ENCODE data around the gene XNDC1N. TPM values are rescaled to one million over a fixed set of nuclear protein-coding genes. Genes with fewer than 3 reads are reported as not detected.

Gene XNDC1N
- total RNA-seq, 1 donor from 2014 or later: 9.1 TPM

DNA sequence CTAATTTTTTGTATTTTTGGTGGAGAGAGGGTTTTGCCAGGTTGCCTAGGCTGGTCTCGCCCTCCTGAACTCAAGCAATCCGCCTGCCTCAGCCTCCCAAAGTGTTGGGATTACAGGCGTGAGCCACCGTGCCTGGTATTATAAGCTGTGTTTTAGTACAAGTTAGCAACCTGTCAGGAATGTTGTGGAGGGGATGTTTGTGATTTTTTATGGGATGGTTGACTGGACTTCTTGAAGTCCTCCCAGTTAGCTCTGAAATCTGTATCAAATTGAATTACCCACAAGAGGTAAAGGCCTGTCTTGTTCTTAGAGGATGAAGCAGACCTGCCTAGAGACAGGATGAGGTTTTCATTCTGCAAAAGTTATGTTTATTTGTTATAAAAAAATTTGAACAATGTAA, 36.2 kb upstream of the XNDC1N start:
- Histone ChIP-seq H3K27me3 (ENCODE audit: low read depth) (no peaks in the 10 kb centered on the region), H3K4me1 (no peaks in the 10 kb centered on the region), H3K27ac (no peak overlapping the region), H3K9me3 (no peaks in the 10 kb centered on the region), H3K4me3 (no peak overlapping the region), H3K36me3 (peaks cover 51% of the 10 kb centered on the region)
- intact Hi-C loops (cut with DNase I): no loop called here
- ATAC-seq (no peak), DNase-seq (no peak)
- TF ChIP-seq, protein P1, sequence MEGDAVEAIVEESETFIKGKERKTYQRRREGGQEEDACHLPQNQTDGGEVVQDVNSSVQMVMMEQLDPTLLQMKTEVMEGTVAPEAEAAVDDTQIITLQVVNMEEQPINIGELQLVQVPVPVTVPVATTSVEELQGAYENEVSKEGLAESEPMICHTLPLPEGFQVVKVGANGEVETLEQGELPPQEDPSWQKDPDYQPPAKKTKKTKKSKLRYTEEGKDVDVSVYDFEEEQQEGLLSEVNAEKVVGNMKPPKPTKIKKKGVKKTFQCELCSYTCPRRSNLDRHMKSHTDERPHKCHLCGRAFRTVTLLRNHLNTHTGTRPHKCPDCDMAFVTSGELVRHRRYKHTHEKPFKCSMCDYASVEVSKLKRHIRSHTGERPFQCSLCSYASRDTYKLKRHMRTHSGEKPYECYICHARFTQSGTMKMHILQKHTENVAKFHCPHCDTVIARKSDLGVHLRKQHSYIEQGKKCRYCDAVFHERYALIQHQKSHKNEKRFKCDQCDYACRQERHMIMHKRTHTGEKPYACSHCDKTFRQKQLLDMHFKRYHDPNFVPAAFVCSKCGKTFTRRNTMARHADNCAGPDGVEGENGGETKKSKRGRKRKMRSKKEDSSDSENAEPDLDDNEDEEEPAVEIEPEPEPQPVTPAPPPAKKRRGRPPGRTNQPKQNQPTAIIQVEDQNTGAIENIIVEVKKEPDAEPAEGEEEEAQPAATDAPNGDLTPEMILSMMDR (IDR thresholded peaks at IDR 0.05): no peak

- Histone ChIP-seq H3K27me3 (ENCODE audit: low read depth) (no peaks in the 10 kb centered on the region), H3K9me3 (no peaks in the 10 kb centered on the region), H3K36me3 (peaks cover 44% of the 10 kb centered on the region), H3K27ac (no peak overlapping the region), H3K4me1 (no peaks in the 10 kb centered on the region), H3K4me3 (no peak overlapping the region)
- ATAC-seq (no peak), DNase-seq (no peak)
- TF ChIP-seq, protein P1 (IDR thresholded peaks at IDR 0.05): no peak
- intact Hi-C loops (cut with DNase I): no loop called here
These were observed 35.1 kb upstream of the XNDC1N start for GRCh38 chr11:71963468-71963867.

DNA sequence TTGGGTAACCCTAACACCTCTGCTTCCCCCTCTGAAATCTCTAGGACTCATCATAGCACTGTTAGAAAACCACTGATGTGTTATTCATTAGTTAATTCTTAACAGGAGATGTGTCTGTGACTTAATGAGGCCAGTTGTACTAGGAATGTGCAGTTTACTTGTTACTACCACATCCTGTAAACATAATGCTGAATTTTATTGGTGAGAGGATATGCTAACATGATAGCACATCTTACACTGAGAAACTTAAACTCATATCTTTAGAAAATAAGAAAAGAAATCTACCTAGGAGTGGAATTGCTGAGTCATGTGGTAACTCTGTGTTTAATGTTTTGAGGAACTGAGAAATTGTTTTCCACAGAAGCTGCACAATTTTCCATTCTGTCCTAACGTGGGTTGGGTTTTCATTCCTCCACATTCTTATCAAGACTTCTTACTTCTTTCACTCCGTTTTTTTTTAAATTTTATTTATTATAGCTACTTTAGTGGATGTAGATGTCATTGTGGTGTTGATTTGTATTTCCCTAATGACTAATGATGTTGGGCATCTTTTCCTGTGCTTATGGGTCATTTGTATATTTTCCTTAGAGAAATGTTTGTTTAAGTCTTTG, 34.1 kb upstream of the XNDC1N start:
- Histone ChIP-seq H3K4me1 (no peaks in the 10 kb centered on the region), H3K27ac (no peak overlapping the region), H3K4me3 (no peak overlapping the region), H3K36me3 (peaks cover 37% of the 10 kb centered on the region), H3K27me3 (ENCODE audit: low read depth) (no peaks in the 10 kb centered on the region), H3K9me3 (no peaks in the 10 kb centered on the region)
- intact Hi-C loops (cut with DNase I): no loop called here
- DNase-seq (no peak), ATAC-seq (no peak)
- TF ChIP-seq, protein P1 (IDR thresholded peaks at IDR 0.05): no peak

DNA sequence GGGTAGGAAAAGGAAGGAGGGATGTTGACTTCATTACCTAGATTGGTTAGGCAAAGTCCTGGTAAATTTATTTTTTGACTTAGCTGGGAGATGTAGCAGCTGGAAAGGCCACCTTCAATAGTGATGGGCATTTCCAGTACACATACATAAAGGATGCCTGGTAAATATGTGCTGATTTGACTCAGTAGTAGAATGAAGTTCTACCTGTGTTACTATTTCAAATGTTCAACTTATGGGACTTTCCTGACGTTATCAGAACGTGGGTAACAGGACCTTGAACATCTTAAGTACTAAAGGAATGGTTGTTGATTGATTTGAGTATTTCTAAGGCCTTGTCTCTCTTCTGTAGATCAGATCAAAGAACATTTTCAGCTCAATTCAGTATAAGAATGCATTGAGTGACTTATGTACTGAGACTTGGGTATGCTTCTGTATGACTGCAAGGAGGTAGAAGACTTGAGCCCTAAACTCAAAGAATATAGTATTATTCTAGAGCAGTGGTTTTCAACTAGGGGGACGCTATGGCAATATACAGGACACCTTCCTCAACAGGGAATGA, 27.6 kb upstream of the XNDC1N start:
- no peak overlapping the region for H3K27ac ChIP-seq
- H3K4me1 ChIP-seq: no peaks in the 10 kb centered on the region
- H3K27me3 ChIP-seq (ENCODE audit: low read depth): no peaks in the 10 kb centered on the region
- ATAC-seq (no peak), DNase-seq (no peak)
- TF ChIP-seq, protein P1 (IDR thresholded peaks at IDR 0.05): no peak
- no peaks in the 10 kb centered on the region for H3K9me3 ChIP-seq
- H3K4me3 ChIP-seq: no peak overlapping the region
- peaks cover 8% of the 10 kb centered on the region for H3K36me3 ChIP-seq
- intact Hi-C loops (cut with DNase I): no loop called here

- ATAC-seq: no peak
These were observed 23.4 kb upstream of the XNDC1N start for GRCh38 chr11:71951741-71952310.

More at GRCh38 chr11:71951741-71952310, 23.4 kb upstream of the XNDC1N start:
- intact Hi-C loops (cut with DNase I): no loop called here
- Histone ChIP-seq H3K27ac (no peak overlapping the region), H3K27me3 (ENCODE audit: low read depth) (no peaks in the 10 kb centered on the region), H3K36me3 (no peaks in the 10 kb centered on the region), H3K9me3 (no peaks in the 10 kb centered on the region), H3K4me3 (no peak overlapping the region), H3K4me1 (peaks cover 17% of the 10 kb centered on the region)
- TF ChIP-seq, protein P1 (IDR thresholded peaks at IDR 0.05): no peak
- DNase-seq: no peak

Data from lower lobe of right lung (tissue), 2 donors.